NOMO-1 (cell line): ENCODE measurements around the gene HCCS.

Experiments
- DNase-seq, 2 experiments: peaks; one replicate each; lab custom pipeline; 2025; ENCODE audit not compliant: unreplicated experiment in 2 of 2; lab: John Stamatoyannopoulos, UW

HCCS gene

DNA sequence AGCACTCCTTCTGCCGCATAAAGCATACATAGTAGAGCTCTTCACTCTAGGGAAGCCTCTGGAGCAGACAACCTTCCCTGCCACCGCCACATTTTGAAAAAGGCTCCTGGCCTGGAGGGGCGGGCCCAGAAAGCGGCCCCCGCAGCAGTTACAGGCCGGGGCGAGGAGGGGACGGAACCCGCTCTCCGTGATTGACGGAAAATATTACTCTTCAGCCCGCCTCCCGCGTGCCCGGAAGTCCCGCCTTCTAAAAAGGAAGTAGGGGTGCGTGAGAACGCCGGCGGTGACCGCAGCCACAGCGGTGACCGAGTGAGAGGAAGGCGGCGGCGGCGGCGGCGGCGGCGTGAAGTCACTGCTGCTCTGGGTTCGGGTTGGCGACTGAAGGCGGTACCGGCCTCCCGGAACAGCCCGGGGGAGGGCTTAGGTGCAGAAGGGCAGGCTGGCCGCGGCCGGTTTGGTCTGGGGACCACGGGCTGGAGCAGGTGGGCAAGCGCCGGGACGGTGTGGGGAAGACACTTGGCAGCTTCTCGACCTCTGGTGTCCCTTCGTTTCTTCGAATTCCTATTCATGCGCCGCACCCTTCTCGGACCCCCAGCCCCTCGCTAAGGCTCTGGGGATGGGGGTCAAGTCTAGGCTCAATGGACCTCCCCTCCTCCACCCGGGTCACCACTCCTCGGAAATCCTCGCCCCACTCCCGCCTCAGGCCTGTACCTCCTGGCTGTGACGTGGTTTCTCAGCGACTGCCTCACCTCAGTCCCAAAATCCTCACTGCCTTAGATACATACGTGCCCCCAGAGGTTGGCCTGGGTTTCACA is at the start of gene HCCS:
HCCS (plus strand) TSS at position 296 of the 815 bp plus-strand sequence. CDS start 729 bp downstream, outside the sequence.
- DNase-seq, result peak; percentile 69 to 74

DNA sequence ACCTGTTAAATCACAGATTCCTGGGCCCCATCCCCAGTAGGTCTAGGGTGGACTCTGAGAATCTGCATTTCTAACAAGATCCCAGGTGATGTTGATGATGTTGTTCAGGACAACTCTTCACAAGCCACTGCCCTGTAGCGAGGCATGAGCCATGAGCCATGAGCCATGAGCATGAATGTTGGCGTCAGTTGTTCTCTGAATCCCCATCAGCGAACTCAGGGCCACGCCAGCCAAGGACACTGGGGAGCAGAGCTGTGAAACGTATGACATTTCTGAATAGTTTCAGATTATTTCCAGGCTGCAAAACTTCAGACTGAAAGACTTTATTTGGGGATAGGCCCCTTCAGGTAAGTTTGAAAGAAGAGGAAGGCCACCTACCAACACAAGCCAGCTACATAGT is 46.9 kb upstream of the HCCS start:
- no peak for DNase-seq

GRCh38 chrX:11064851-11065600 is 46.1 kb upstream of the HCCS start:
- DNase-seq, result no peak

DNA sequence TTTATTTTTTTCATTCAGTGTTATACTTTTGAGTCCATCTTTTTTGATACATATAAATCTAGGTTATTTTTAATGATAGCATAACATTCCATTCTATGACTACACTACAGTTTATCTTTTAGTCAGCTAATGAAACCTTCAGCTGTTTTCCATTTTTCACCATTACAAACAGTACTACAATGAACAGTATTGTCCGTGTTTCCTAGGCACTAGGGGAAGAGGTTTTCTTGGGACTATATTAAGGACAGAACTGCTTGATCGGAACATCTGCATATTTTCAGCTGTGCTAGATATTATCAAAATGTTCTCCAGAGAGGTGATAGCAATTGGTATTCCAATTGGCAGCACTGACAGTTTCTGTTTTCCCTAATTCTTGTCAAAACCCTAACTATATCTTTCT is 44.3 kb upstream of the HCCS start:
- no peak for DNase-seq

DNA sequence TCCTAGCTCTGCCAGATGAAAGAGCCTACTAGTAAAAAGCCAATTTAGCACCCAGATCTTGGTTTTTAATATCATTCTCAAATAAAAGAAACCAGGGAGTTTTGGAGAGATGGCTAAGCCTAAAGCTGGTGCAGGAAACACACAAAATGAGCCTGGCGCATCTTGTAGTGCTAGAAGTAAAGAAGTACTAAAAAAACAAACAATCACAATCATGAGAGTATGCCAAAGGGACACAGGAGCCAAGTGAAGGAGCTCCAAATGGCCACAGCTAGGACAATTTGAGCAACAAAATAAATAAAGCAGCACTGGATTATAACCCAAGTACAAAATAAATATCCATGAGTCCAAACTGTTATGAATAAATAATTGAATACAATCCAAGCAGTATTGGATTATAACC is 37.8 kb upstream of the HCCS start:
- no peak for DNase-seq

DNA sequence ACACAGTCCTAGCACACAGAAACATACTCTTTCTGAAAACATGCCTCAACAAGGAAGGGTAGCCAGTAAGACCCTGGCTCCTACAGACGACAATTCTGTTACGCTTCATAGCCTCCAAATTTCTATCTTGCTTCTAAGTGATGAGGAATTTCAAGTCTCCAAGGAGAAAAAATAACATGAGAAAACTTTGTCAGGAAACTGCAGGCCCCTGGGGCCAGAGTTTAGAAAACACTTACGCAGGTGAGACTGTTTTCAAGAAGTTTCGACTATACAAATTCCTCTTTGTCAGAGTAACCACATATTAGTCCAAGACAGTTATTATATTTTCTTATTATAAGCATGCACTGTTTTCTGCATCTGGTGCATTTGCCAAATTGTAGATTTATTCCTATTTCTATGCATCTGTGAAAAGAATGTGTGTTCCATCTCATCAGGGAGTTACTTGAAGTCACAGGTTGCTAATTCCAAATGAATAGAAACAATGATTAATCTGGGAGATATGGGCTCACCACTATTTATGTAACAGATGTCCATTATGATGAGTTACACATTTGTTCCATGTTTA is 30.3 kb upstream of the HCCS start:
- DNase-seq, result no peak

DNA sequence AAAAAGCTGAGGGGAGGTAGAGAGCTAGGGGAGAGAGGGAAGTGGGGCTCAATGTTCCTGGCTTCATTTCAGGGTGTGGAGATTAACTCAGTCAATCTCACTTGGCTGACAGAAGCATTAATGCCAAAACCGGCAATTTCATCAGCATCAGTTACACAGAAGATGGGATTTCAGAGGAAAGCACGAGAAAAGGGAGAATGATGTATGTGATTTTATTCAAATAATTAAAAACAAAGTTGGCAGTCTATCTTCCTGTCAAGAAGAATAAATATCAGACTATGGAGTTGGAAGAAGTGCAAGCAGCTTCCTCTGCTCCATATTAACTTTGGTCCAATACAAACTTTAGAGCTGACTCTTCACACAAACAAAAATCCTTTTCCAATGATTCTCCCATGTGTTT is 29.6 kb upstream of the HCCS start:
- no peak for DNase-seq

DNA sequence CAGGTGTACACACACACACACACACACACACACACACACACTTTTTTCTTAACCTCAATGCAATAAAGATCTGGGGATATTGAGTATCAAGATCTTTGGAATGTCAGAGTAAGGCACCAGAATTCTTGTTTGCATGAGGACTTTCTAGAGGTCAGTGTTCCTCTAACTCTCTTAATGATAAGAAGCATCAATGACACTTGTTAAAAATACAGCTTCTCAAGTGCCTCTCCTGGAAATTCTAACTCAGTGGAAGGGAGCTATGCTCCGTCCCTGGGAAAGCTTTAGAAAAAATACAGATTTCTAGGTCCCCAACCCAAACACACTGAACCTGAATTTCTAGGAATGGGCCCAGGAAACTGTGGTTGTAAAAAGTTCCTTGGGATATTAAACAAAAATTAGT is 25.8 kb upstream of the HCCS start:
- DNase-seq, result no peak

GRCh38 chrX:11089802-11090201 is 21.3 kb upstream of the HCCS start:
- no peak for DNase-seq

DNA sequence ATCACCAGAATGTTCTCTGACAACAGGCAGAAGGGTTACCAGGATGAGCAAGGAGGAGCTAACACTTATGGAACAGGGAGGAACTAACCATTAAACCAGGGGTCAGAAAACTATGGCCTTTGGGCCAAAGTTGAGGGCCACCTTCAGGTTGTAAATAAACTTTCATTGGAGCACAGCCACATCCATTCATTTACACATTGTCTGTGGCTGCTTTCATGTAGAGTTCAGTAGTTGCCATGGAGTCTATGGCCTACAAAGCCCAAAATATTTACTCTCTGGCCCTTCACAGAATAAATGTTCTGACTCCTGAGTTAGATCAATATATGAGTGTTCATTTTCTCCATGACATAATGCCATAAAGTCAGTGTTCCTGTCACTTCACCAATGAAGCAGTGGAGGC is 13.2 kb upstream of the HCCS start:
- DNase-seq, result no peak

GRCh38 chrX:11099465-11099864 is 11.7 kb upstream of the HCCS start:
- no peak for DNase-seq

- peak in 1 of 2 experiments; percentile 1 for DNase-seq
Observed at GRCh38 chrX:11100281-11101035, 10.7 kb upstream of the HCCS start.

DNA sequence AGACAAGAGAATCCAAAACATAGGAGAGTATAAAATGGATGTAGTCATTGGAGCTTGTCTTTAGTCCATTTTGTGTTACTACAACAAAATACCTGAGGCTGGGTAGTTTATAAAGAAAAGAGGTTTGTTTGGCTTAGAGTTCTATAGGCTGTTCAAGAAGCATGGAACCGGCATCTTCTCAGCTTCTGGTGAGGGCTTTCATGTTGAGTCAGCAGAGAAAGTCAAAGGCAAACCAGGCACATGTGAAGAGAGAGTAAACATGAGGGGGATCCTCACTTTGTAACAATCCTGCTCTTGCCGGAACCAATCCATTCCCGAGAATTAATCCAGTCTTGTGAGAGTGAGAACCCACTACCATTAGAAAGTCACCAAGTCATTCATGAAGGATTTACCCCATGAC is 8.1 kb upstream of the HCCS start:
- no peak for DNase-seq

- DNase-seq, result no peak
Observed at GRCh38 chrX:11103751-11104150, 7.4 kb upstream of the HCCS start.

- DNase-seq, result no peak
Observed at GRCh38 chrX:11105080-11105479, 6.1 kb upstream of the HCCS start.

GRCh38 chrX:11108253-11108941 is 2.7 kb upstream of the HCCS start:
- DNase-seq, result no peak

GRCh38 chrX:11109968-11110367 is 1.2 kb upstream of the HCCS start:
- DNase-seq, result no peak

- no peak for DNase-seq
Observed at GRCh38 chrX:11111947-11112346, 815 bp downstream of the HCCS start.

- DNase-seq, result peak; percentile 67 to 68
Observed at GRCh38 chrX:11113731-11114130, 2.6 kb downstream of the HCCS start.

DNA sequence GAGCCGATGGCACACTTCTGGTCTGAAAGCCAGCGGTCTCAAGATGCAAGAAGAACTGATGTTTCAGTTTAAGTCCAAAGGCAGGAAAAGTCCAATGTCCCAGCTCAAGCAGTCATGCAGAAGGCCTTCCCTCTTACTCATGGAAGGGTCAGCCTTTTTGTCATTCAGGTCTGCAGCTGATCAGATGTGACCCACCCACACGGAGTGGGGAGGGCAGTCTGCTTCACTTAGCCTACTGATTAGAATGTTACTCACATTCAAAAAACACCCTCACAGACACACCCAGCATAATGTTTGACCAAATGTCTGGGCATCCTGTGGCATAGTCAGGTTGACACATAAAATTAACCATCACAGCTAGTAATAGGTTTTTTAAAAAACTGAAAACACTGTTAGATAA is 6.6 kb downstream of the HCCS start:
- DNase-seq, result no peak
